GM21390 (cell line): ENCODE measurements around the gene SLC38A1.

Source experiments
- ATAC-seq: cut with Tn5 transposase; IDR thresholded peaks from one replicate; pipeline ENCODE4 v1.9.1; 2021; ENCODE audit not compliant: unreplicated experiment

Gene SLC38A1

GRCh38 chr12:46144433-46144832 is 124.4 kb downstream of the SLC38A1 start:
- no peak for ATAC-seq

DNA sequence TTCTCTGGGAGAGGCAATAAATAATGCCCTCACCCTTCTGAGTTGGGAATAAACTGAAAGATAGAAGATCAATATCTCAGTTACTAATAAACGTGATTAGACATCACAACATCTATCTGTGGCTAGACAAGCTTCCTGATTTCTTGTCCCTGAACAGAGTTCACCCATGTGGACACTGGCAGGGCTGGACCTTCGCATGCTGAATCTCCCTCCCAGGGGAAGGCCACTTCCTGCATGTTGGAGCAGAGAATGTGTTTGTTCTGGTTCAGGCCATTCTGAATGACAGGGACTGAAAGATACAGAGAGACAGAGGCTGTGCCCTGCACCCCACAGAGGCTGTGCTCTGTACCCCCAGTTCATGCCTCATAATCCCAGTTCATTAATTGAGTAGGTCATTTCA is 132.6 kb downstream of the SLC38A1 start:
- ATAC-seq, result no peak

DNA sequence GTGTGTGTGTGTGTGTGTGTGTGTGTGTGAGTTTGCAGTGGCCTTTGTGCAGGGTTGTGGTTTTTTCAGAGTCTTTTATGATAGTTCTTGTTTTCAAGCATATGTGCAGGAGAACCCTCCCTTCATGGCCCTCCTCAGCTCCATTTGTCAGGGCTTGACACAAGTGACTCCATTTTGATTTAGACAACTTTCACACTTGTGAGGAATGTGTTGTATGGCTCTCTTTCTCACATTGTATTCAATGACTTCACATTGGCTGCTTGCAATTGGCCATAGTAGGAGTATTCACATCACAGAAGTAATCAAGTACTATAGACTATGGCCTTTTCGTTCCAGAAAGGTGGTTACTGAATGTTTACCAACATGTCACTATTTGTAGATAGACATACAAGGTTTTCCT is 133.1 kb downstream of the SLC38A1 start:
- no peak for ATAC-seq

DNA sequence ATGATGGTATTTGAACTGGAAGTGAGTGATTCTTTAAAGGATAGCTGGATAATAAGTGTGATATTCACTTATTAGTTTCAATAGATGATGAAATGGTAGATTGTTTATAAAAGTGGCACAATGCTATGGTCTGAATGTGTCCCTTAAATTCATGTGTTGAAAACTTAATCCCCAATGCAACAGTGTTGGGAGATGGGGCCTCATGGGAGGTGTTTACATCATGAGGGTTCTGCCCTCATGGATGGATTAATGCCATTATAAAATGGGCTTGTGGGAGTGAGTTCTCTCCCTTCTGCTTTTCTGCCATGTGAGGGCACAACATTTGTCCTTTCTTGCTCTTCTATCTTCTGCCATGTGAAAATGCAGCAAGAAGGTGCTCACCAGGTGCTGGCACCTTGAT is 134.0 kb downstream of the SLC38A1 start:
- ATAC-seq, result no peak

DNA sequence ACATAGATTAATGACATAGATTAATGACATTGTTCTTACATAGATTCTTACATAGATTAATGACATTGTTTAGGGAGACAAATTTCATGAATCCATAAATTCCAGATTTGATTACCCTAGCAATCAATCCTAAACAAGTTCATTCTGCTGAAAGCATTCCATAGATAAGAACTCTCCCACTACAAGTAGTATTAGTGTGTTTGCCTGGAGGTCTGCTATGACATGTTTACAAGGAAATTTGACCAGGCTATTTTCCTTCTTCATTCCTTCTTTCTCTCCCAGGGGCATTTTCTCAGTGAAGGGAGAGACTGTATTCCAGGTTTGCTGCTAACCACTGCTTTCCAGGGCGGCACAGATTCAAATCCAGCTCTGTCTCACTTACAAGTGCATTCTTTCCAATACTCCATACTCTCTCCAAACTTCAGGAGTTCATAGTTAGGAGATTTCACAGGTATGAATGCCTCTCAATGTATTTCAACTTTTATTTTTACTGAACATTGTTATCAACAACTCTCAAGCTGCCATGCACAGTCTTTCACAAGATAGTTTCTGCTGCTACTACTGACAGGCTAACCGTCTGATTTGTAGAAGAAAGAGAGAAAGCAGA is 134.5 kb downstream of the SLC38A1 start:
- no peak for ATAC-seq

DNA sequence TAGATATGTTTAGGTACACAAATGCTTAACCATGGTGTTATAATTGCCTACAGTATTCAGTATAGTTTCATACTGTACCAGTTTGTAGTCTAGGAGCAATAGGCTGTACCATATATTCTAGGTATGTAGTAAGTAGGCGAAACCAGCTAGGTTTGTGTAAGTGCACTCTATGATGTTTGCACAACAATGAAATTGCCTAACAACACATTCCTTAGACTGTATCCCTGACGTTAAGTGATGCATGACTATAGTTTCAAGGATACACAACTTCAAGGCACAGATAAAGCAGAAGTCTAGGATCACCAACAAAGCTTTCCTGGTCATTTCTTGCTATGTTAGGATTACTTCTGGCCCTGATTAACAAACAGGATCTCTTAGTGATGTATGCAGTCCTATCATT is 135.1 kb downstream of the SLC38A1 start:
- no peak for ATAC-seq
